Keratinocyte (primary cell): ENCODE measurements around the gene PCNT.

Experiments
- EZH2 ChIP-seq: IDR thresholded peaks from one replicate; pipeline ENCODE4 v1.6.1; 2012; ENCODE audit warnings: inconsistent platforms, mild to moderate bottlenecking, low read length, moderate library complexity
- TF ChIP-seq, protein P1 (sequence below), 3 experiments: IDR thresholded peaks in 1 of 3; conservative IDR thresholded peaks in 1 of 3; optimal IDR thresholded peaks in 1 of 3; 2 replicates in 2 of 3; 3 replicates in 1 of 3; pipeline versions ENCODE3 to v1.5.1; 2011; ENCODE audit warnings: low read length in 3 of 3, mild to moderate bottlenecking in 3 of 3, moderate library complexity in 2 of 3, control low read depth in 1 of 3, inconsistent platforms in 1 of 3; ENCODE audit not compliant: insufficient read depth in 2 of 3; ENCODE audit errors: extremely low read depth in 1 of 3

- TF ChIP-seq, protein P1, sequence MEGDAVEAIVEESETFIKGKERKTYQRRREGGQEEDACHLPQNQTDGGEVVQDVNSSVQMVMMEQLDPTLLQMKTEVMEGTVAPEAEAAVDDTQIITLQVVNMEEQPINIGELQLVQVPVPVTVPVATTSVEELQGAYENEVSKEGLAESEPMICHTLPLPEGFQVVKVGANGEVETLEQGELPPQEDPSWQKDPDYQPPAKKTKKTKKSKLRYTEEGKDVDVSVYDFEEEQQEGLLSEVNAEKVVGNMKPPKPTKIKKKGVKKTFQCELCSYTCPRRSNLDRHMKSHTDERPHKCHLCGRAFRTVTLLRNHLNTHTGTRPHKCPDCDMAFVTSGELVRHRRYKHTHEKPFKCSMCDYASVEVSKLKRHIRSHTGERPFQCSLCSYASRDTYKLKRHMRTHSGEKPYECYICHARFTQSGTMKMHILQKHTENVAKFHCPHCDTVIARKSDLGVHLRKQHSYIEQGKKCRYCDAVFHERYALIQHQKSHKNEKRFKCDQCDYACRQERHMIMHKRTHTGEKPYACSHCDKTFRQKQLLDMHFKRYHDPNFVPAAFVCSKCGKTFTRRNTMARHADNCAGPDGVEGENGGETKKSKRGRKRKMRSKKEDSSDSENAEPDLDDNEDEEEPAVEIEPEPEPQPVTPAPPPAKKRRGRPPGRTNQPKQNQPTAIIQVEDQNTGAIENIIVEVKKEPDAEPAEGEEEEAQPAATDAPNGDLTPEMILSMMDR (optimal IDR thresholded peaks at IDR 0.05 in 1 of 3, IDR thresholded peaks at IDR 0.05 in 1 of 3, conservative IDR thresholded peaks at IDR 0.05 in 1 of 3; ENCODE audit: extremely low read depth in 1 of 3, insufficient read depth in 2 of 3, low read length in 3 of 3): no peak
- TF ChIP-seq EZH2: no peak
These were observed 107.5 kb downstream of the PCNT start for GRCh38 chr21:46431448-46431847.
